ENCODE data around the gene SNTG2.

Gene SNTG2

DNA sequence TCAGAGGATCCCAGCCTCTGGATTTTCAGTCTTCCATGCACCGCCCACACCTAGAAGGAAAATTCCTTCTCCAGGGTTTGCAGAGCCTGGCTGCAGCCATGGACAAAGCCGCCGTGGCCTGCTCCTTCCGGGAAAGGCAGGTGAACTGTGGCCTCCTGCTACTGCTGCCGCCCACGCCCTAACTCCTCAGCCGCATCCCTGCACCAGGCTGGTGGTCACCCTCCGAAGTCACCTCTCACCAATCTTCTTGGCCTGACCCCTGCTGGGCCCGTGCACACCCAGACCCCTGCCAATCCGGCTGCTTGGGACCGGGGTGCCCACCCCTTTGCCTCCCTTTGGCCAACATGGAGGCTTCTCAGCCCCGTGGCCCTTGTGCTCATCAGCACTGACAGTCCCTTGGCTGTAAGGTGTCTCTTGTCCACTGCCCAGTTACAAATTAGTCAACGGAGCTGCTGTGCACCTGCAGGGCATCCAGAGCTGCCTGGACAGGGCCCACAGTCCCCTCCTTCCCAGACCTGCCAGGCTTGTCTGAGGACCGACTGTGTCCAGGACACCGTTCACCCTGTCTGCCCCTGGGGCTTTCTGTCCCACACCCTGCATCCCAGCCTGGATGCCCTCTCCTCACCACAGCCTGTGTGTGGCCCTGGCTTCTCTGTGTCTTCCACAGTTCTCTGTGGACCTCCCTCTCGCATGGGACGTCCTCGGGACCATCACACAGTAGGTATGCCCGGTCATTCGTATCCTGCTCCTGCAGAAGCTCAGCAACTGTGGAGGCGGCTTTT lies 332.6 kb downstream of the SNTG2 start:
- DNase-seq (ENCODE audit: low read depth), result no peak

- DNase-seq (ENCODE audit: low read depth), result no peak
Measured at GRCh38 chr2:1283871-1284270, 333.2 kb downstream of the SNTG2 start.

DNA sequence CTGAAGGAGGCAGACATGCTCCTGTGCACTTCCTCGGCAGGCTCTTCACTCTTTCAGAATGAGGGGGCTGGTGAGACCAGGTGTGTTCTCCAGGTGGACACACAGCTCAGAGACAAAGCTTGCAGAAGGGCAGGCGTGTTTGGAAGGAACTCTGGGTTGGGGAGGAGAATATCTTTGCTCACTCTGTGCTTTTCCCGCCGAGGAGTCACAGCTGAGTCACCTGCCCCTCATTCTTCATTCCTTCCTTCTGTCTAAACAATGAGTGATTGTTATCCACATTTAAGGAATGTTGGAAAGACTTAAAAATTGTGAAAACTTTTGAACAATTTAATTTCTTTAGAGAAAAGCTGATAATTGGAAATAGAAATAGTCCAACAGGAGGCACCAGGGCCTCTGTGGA lies 336.3 kb downstream of the SNTG2 start:
- no peak for DNase-seq (ENCODE audit: low read depth)

DNA sequence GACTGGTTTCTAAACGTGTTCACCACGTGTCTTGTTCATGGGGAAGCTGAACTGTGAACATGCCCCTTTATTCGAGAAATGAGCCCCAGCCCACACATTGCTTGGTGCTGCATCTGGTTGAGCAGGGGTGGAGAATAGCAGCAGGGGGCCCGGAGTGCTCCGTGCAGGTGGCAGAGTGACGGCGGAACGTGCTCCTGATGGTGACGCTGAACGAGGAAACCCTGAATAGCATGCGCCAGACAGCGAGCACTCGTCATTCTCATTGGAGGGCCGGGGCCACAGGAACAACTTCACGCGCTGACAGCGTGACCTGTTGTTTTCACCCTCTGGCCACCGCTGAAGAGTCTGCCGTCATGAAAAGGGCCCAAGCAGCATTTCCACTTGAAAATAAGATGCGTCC lies 336.8 kb downstream of the SNTG2 start:
- no peak for DNase-seq (ENCODE audit: low read depth)

DNA sequence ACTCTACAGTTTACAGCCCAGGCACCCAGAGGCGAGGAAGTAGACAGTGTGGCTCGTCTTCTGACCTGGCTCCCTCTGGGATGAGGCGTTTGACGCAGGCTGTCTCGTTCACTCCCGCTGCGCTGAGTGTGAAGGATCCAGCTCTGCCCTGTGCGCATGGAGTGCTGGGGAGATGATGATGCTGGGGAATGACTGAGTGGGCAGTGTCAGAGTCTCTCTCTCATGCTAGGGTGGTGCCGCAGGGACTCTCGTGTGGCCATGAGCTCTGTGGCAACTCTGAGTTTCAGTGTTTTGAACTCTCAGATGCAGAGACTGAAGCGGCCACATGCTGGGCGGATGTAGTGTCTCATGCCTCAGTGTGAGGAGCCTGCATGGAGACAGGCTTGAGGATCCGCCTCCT lies 344.3 kb downstream of the SNTG2 start:
- no peak for DNase-seq (ENCODE audit: low read depth)

- no peak for DNase-seq (ENCODE audit: low read depth)
Measured at GRCh38 chr2:1295740-1296139, 345.1 kb downstream of the SNTG2 start.

DNA sequence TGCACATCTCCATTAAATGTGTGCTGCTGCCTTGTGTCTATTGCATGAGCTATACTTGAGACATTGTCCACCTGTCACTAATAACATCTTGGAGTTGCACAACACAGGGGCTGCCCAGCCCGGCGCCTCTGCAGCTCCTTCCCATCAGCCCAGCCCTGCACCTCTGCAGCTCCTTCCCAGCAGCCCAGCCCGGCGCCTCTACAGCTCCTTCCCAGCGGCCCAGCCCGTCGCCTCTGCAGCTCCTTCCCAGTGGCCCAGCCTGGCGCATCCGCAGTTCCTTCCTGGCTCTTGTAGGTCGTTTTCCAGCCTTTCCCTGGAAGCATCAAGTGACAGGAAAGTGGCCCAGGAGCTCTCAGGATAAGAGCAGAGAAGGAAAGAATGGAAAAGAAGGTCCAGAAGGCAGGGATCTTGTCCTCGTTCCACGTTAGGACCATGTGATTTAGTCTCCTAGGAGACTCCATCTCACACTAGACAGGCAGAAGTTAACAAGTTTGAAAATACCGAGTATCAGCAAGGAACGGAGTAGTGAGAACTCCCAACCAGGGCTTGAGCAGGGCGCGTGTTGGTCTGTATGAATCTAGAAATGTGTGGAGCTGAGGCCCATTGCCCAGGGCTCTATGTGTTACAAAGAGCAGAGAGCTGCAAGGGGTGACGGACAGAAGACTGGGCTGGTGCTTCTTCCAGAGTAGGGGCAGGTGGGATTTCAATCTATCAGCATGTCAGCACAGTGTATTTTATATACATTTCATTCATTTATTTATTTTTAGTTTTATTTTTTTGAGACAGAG lies 346.9 kb downstream of the SNTG2 start:
- no peak for DNase-seq (ENCODE audit: low read depth)

DNA sequence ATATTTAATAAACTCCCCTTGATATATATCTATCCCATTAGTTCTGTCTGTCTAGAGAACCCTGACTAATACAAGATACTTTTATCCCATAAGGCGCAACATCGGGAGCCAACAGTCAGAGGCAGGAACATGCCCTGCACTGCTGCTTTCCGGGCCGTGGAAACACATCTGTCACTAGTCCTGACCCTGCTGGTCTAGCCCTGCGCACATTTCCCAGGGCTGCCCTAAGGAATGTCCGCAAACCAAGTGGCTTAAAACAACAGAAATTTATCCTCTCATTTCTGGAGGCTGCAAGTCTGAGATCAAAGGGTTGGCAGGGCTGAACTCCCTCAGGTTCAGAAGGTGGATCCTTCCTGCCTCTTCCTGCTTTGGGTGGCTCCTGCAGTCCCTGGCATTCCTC lies 348.4 kb downstream of the SNTG2 start:
- DNase-seq (ENCODE audit: low read depth), result no peak

GRCh38 chr2:1300284-1300683 lies 349.6 kb downstream of the SNTG2 start:
- no peak for DNase-seq (ENCODE audit: low read depth)

- no peak for DNase-seq (ENCODE audit: low read depth)
Measured at GRCh38 chr2:1301056-1301455, 350.4 kb downstream of the SNTG2 start.

DNA sequence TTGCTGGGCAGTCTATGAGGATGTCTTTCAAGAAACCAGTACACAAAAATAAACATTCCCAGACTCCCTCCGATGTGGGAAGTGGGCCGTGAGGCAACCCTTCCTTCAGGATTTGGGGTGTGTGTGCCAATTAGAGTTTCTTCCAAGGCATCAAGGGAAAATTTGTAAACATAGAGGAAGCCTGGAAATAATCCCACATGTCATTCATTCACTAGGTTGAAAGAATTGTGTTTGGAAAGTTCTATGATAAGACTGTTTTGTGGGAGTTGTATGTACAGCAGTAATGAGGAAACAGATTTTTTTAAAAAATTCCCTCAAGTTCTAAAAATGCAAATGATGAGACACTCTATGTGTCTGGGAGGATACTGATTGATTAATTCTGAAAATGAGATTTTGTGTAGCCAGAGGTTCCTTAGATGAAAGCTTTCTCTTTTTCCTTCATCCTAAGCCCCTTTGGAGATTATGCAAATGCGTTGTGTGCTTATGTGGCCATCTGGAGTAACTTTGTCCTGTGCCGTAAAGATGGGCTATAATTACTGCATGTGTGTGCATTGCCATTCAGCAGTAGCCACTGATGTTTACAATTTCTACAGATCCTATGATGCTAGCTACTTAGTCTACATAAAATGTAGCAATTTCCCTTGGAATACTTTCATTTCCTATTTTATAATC lies 354.8 kb downstream of the SNTG2 start:
- no peak for DNase-seq (ENCODE audit: low read depth)

GRCh38 chr2:1306014-1306686 lies 355.5 kb downstream of the SNTG2 start:
- no peak for DNase-seq (ENCODE audit: low read depth)

- no peak for DNase-seq (ENCODE audit: low read depth)
Measured at GRCh38 chr2:1306687-1307516, 356.3 kb downstream of the SNTG2 start.

DNA sequence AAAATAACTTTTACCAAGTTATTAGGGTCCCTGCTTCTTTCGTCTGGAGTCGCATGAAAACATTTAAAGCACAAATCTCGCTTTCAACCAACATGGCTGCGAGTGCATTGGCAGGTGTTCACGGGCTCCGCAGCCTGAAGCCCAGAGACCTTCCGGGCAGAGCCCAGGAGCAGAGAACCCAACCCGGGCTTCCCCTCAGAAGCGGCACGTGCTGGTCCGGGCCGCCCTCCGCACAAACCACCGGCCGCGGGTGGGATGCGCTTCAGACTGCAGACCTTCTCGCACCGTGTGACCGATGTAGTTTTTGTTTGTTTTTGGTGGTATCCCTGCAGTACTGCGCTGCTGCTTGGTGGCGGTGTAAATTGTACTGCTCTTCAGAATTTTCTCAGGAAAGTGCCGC lies 357.0 kb downstream of the SNTG2 start:
- DNase-seq (ENCODE audit: low read depth), result no peak

DNA sequence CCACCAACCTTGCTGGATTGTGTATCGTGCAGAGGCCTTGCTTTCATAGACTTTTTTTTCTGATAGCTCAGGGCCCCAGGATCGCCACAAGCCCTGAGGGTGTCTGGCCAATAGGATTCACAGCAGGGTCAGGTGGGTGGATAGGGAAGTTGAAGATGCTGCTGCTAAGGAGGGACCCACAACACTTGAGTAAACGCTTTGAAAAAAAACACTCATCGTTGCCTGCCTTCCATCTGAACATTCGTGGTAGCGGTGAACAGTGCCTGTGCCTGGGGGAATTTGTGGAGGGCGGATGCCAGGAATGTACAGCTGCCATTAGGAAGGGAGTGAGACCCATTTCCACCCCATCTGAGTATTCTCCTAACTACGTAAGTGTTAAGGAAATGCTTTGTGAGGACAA lies 358.0 kb downstream of the SNTG2 start:
- DNase-seq (ENCODE audit: low read depth), result no peak

DNA sequence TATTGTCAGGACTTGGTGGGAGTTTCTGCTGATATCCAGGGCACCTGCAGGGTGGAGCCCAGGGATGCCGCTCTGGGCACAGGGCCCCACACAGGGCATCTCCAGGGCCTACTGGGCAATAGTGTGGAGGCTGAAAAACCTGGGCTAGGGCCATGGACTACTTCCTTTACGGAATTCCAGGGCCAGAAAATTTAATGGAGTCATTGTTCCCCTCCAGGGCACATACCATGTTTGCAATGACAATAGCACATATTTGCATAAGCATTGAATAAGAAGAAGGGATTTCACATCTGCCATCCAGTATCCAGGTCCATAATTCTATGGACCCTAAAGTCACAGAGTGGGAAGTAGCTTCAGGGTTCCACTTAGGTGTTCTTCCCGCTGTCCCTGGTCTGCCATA lies 358.9 kb downstream of the SNTG2 start:
- DNase-seq (ENCODE audit: low read depth), result no peak

GRCh38 chr2:1310202-1310601 lies 359.6 kb downstream of the SNTG2 start:
- no peak for DNase-seq (ENCODE audit: low read depth)

DNA sequence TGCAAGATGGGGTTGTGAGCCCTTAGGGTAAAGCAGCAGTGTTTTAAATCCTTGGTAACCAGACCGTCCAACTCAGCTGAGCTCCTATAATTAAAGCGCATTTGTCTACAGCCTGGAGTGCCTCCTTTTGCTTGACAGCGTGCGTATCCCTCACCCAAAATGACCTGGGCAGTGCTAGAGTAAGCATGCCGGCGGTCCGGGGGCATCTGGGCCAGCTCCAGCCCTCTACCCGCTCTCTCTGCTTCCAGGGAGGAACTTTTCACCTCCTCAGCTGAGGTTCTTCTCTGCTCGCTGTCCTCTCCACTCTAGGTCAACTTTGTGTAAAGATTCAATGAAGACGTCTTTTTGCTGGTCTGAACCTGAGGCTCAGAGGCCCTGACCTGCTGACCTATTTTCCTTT lies 360.2 kb downstream of the SNTG2 start:
- no peak for DNase-seq (ENCODE audit: low read depth)

DNA sequence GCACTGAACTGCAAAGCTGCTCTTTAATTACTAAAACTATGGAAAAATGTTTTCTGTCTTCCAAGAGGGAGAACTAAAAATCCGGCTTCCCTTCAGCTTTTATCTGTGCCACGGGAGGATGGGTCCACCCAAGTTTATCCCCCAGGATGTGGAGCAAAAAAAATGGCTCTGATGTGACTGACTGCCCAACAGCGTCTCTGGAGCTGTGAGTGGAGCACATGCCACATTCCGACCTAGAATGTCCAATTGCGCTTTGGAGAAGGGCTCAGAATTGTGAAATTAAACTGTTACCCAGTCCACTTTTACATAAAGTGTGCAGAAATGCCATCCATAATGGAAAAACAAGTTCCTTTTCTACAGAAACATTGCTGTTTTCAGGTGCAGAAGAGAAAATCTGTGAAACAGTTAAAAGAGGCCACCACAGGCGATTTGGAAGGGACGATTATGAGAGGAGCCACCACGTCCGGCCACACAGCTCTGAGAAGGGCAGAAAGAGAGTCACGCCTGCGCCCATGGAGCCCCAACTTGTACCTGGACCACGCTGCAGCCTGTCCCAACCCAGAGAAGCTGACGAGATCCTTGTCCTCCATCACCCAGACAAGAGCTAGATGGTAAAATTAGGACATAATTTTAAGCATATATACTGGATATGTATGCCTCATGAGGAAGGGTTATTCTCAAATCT lies 362.7 kb downstream of the SNTG2 start:
- DNase-seq (ENCODE audit: low read depth), result no peak

DNA sequence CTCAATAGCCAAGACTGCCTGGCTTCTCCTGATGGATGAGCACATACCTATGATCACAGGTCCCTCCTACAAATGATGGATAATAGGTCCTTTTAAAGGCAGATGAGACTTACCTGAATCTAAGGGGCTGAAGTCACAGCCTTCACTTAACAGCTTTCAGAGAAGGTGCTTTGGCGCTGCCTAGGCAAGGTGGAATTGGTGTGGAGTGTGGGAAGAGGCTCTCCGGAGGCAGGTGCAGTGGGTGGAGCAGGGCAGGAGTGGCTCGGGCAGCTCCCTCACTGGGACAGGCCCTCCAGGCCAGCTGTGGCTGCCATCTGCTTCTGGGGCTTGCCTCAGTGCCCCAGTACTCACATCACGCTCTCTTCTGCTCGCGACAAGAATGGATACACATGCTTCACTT lies 363.6 kb downstream of the SNTG2 start:
- no peak for DNase-seq (ENCODE audit: low read depth)

Data from non-pigmented ciliary epithelial cell (primary cell).